Upper lobe of left lung (tissue), 6 donors: ENCODE measurements around the gene H2AZ2. TPM values are rescaled to one million over a fixed set of nuclear protein-coding genes. Genes with fewer than 3 reads are reported as not detected.
A peak's percentile ranks its signal among the peaks of the same experiment; 100 is the strongest.

ENCODE experiments used
- ATAC-seq, 2 donors: fragments of 200-7000 bp; cut with Tn5 transposase; one replicate each; pipeline ENCODE4 v1.9.1; 2022; ENCODE audit warnings: mild to moderate bottlenecking in 2 of 2, moderate library complexity in 2 of 2; ENCODE audit not compliant: low FRiP score in 2 of 2
- DNase-seq, 2 donors: peaks; one replicate each; pipeline ENCODE4 v3.0.0-alpha.2; 2019 to 2020
- H3K27ac ChIP-seq, 4 donors: fragments of 200-600 bp; sonication (generic); one replicate each; pipeline ENCODE4 v1.5.1; 2016 to 2019
- H3K27me3 ChIP-seq, 4 donors: fragments of 200-600 bp; sonication (generic); one replicate each; pipeline ENCODE4 v1.5.1; 2017 to 2019
- H3K36me3 ChIP-seq, 4 donors: fragments of 200-600 bp; sonication (generic); one replicate each; pipeline ENCODE4 v1.5.1; 2016 to 2019
- H3K4me1 ChIP-seq, 4 donors: fragments of 200-600 bp; sonication (generic); one replicate each; pipeline ENCODE4 v1.5.1; 2018 to 2019
- H3K4me3 ChIP-seq, 4 donors: fragments of 200-600 bp; sonication (generic); one replicate each; pipeline ENCODE4 v1.5.1; 2017 to 2019; ENCODE audit warnings: mild to moderate bottlenecking in 2 of 4, moderate library complexity in 1 of 4
- H3K9me3 ChIP-seq, 4 donors: fragments of 200-600 bp; sonication (generic); one replicate each; pipeline ENCODE4 v1.5.1; 2018 to 2019
- EP300 ChIP-seq, 4 donors: sonication (generic); formaldehyde crosslinking; IDR thresholded peaks; one replicate each; pipeline ENCODE4 v1.5.1; 2017; ENCODE audit warnings: antibody characterized with exemption in 4 of 4, control low read depth in 2 of 4
- POLR2A ChIP-seq, 4 donors: fragments of 450-650 bp; IDR thresholded peaks; one replicate each; pipeline ENCODE4 v1.5.1; 2016 to 2017; ENCODE audit warnings: antibody characterized with exemption in 4 of 4, mild to moderate bottlenecking in 2 of 4
- POLR2AphosphoS5 ChIP-seq, 2 donors: sonication (generic); formaldehyde crosslinking; IDR thresholded peaks; one replicate each; pipeline ENCODE4 v1.5.1; 2017; ENCODE audit warnings: antibody characterized with exemption in 2 of 2
- WGBS, 2 donors: methylation state at CpG; one replicate each; pipeline ENCODE4 v1.1.5; 2017 to 2018; 5-methylcytosine and 5-hydroxymethylcytosine counted together
- total RNA-seq, 6 donors: library from RNA; depleted of rRNA in 4 of 6; stranded (reverse); fragments of >200 nt in 4 of 6; gene quantifications; one replicate each; pipeline versions ENCODE4 v1.1.0 to v1.2.1, GENCODE V29; 2016 to 2021
- TF ChIP-seq, protein P1 (sequence below), 6 experiments: fragments of 450-650 bp in 4 of 6; fragments of 200-600 bp in 2 of 6; sonication (generic) in 2 of 6; IDR thresholded peaks; one replicate each; pipeline ENCODE4 v1.5.1; 2016 to 2019; ENCODE audit warnings: antibody characterized with exemption in 6 of 6
- donor health status: DM: no; HTN: no; CAD: no; lungs with moderate emphysema.
- donor health status: DM: no; HTN: yes; CAD: no; lungs with severe emphysema.

Gene H2AZ2
- 100 to 1,000 TPM in 4 of 6 donors, 10 to 100 TPM in 2; 46.1 to 151 (median 133) TPM for total RNA-seq

DNA sequence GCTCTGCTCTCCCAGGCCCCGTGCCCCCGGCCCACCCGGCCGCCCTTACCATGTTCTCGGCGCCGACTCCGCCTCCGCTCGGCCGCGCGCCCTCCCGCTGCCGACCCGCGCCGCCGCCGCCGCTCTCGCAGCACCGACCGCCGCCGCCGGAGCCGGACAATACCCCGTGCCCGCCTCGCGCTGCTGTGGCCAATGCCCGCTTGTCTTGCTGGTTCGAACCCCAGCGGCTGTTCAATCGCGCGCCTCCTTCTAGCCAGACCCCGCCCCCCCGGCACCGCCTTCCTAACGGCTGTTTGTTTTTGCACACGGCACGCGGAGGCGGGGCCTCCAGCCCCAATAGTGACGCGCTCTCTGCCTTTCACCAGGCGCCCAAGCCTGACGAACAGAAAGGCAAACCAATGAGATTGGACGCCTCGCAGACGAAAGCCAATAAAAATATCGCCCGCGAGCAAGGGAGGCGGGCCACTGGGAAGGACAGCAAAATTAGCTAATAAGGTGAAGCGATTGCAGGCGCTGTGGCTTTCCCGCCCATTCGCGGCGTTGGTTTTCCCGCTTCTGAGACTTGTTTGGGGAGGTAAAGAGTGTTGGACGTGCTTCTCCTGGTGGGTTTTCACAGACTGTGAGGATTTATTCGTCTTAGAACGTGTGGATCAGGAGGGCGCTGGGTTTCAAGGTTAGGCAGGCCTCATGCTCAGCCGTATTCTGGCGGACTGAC, at the start of gene H2AZ2:
Gene H2AZ2, minus strand, starts transcription at position 168 of the 715 bp plus-strand sequence. Its CDS starts 116 bp downstream, at position 52.
- H3K4me3 ChIP-seq = peak within 1 kb of the TSS; percentile 48 to 84 (median 74)
- no peaks in the 10 kb centered on the region for H3K9me3 ChIP-seq
- TF ChIP-seq POLR2A (IDR thresholded peaks at IDR 0.05) = peak in 3 of 4 donors; percentile 90 to 95 (median 95)
- no peak for TF ChIP-seq EP300 (IDR thresholded peaks at IDR 0.05)
- peak; percentile 42 to 82 for TF ChIP-seq POLR2AphosphoS5 (IDR thresholded peaks at IDR 0.05)
- TF ChIP-seq, protein P1, sequence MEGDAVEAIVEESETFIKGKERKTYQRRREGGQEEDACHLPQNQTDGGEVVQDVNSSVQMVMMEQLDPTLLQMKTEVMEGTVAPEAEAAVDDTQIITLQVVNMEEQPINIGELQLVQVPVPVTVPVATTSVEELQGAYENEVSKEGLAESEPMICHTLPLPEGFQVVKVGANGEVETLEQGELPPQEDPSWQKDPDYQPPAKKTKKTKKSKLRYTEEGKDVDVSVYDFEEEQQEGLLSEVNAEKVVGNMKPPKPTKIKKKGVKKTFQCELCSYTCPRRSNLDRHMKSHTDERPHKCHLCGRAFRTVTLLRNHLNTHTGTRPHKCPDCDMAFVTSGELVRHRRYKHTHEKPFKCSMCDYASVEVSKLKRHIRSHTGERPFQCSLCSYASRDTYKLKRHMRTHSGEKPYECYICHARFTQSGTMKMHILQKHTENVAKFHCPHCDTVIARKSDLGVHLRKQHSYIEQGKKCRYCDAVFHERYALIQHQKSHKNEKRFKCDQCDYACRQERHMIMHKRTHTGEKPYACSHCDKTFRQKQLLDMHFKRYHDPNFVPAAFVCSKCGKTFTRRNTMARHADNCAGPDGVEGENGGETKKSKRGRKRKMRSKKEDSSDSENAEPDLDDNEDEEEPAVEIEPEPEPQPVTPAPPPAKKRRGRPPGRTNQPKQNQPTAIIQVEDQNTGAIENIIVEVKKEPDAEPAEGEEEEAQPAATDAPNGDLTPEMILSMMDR (IDR thresholded peaks at IDR 0.05) = peak in 3 of 6 experiments; percentile 17 to 73 (median 64)
- peaks cover 14 to 36% (median 20%) of the 10 kb centered on the region in 4 donors for H3K4me1 ChIP-seq
- 1% methylated on average over 33 to 56 of the region's 70 CpGs for WGBS, 2 donors
- H3K36me3 ChIP-seq = no peaks in the 10 kb centered on the region
- H3K27ac ChIP-seq = peak within 1 kb of the TSS; percentile 96 to 98 (median 98)
- no peaks in the 10 kb centered on the region for H3K27me3 ChIP-seq
- ATAC-seq (peak; percentile 96 to 99), DNase-seq (peak; percentile 99 to 100)

DNA sequence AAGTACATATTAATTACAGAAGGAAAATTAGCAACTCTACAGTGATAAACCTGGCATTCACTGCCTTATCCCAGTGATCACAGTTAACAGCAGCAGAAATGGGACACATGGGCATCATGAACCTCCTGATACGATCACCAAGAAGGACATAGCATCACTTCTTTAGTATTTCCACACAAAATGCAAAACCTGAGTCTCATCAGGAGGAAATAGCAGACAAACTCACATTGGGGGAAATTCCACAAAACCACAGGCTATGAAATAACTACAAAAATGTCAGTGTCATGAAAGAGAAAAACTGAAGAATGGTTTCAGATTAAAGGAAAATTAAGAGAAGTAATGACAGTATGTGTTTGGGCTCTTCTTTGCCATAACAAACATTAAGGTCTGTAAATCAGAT, 49.4 kb upstream of the H2AZ2 start:
- Histone ChIP-seq H3K27me3 (no peaks in the 10 kb centered on the region), H3K4me1 (no peaks in the 10 kb centered on the region), H3K4me3 (no peak overlapping the region), H3K36me3 (no peaks in the 10 kb centered on the region), H3K9me3 (no peaks in the 10 kb centered on the region), H3K27ac (no peak overlapping the region)
- TF ChIP-seq, protein P1 (IDR thresholded peaks at IDR 0.05) = no peak
- TF ChIP-seq POLR2A (IDR thresholded peaks at IDR 0.05) (no peak), POLR2AphosphoS5 (IDR thresholded peaks at IDR 0.05) (no peak), EP300 (IDR thresholded peaks at IDR 0.05) (no peak)
- ATAC-seq (no peak), DNase-seq (no peak)
- 71 to 84% methylated on average over 1 of the region's 1 CpG for WGBS, 2 donors

DNA sequence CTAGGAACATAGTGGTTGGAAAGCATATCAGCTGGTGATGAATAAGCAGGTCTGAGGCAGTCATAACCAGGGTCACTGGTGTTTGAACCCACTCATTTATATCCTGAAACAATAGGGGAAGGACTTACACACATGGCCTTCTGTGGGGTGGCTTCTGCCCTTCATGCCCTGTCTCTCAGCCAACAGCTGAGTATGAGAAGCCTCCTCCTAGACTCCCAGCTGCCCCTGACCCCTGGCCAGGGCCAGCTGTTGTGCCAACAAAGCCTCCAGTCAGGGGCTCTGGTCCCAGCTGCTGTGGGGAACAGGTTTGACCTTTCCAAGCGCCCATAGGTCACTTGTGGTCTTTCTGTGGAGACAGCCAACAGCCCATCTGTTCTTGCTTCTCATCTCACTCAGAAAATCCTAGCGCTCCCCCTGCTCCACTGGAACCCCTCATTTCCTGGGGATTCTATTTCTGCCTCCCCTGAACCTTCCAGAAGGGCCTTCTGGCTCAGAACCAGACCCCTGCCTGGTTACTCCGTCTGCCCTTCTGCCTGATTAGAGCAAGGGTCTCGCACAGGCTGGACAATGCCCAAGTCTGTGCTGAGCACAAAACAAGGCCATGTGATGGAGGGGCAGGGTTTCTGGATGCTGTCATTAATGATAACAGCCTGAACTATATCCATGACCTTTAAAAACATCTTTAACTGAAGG, 47.1 kb upstream of the H2AZ2 start:
- Histone ChIP-seq H3K36me3 (no peaks in the 10 kb centered on the region), H3K9me3 (no peaks in the 10 kb centered on the region), H3K4me1 (no peaks in the 10 kb centered on the region), H3K27me3 (no peaks in the 10 kb centered on the region), H3K27ac (no peak overlapping the region), H3K4me3 (no peak overlapping the region)
- WGBS, 2 donors = 86 to 88% methylated on average over 3 to 4 of the region's 4 CpGs
- no peak for ATAC-seq
- DNase-seq = no peak
- no peak for TF ChIP-seq POLR2AphosphoS5 (IDR thresholded peaks at IDR 0.05)
- no peak for TF ChIP-seq POLR2A (IDR thresholded peaks at IDR 0.05)
- no peak for TF ChIP-seq EP300 (IDR thresholded peaks at IDR 0.05)
- TF ChIP-seq, protein P1 (IDR thresholded peaks at IDR 0.05) = no peak

DNA sequence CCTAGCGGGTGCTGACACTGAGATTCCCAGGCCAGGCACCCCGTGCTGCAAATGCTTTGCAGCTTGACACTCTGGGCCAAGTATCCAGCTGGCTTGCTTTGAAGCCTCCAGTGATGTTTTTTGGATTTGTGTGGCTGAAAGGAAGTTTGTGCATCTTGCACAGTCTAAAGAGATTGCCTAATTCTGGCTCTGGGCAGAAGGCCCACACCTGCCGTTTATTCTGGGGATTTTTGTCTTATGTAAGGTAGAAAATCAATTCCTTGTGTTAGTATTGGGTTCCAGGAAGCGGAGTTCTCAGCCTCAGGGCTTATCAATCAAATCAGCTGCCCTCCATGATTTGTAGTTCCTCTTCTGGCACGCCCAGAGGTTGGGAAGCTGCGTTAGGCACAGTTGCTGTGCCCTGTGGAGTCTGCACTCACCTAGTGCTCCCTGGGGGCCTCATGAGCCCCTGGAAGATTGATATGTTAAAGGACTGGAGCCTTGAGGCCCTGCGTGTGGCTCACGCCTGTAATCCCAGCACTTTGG, 45.9 kb upstream of the H2AZ2 start:
- no peaks in the 10 kb centered on the region for H3K36me3 ChIP-seq
- no peak overlapping the region for H3K27ac ChIP-seq
- TF ChIP-seq POLR2AphosphoS5 (IDR thresholded peaks at IDR 0.05) = no peak
- TF ChIP-seq POLR2A (IDR thresholded peaks at IDR 0.05) = no peak
- TF ChIP-seq, protein P1 (IDR thresholded peaks at IDR 0.05) = no peak
- no peak for TF ChIP-seq EP300 (IDR thresholded peaks at IDR 0.05)
- H3K4me3 ChIP-seq = no peak overlapping the region
- ATAC-seq = no peak
- DNase-seq = no peak
- no peaks in the 10 kb centered on the region for H3K9me3 ChIP-seq
- no peaks in the 10 kb centered on the region for H3K27me3 ChIP-seq
- WGBS, 2 donors = 58 to 74% methylated on average over 8 of the region's 8 CpGs
- no peaks in the 10 kb centered on the region for H3K4me1 ChIP-seq
